Suppressor macrophage (primary cell): ENCODE results near the gene MUC21.
"Not testable (repeated sequence)": the region's sequence is repeated elsewhere in the genome, so short reads cannot be mapped to it uniquely, and the experiment has no call there.

ENCODE experiments used
- DNase-seq, 4 experiments: peaks; one replicate each; pipeline ENCODE4 v3.0.0-alpha.2; 2020 to 2022

The MUC21 gene

GRCh38 chr6:31010393-31011060, 27.0 kb downstream of the MUC21 start, which contains the start of gene MUC22:
MUC22 (plus strand) TSS chr6:31010474; CDS start chr6:31010707, 233 bp downstream.
- peak in 3 of 4 experiments; percentile 14 to 42 (median 31) for DNase-seq

- DNase-seq: no peak
These were observed 27.6 kb downstream of the MUC21 start for GRCh38 chr6:31011153-31011552.

- no peak for DNase-seq
These were observed 33.3 kb downstream of the MUC21 start for GRCh38 chr6:31016659-31017299.

- not testable (repeated sequence) for DNase-seq
These were observed 33.9 kb downstream of the MUC21 start for GRCh38 chr6:31017436-31017835.

GRCh38 chr6:31020057-31020456, 36.5 kb downstream of the MUC21 start:
- no peak for DNase-seq

- not testable (repeated sequence) for DNase-seq
These were observed 37.2 kb downstream of the MUC21 start for GRCh38 chr6:31020631-31021255.

- DNase-seq: not testable (repeated sequence)
These were observed 38.4 kb downstream of the MUC21 start for GRCh38 chr6:31021705-31022531.

GRCh38 chr6:31025595-31025994, 42.1 kb downstream of the MUC21 start:
- DNase-seq: no peak

- no peak for DNase-seq
These were observed 47.6 kb downstream of the MUC21 start for GRCh38 chr6:31031095-31031494.

GRCh38 chr6:31033075-31033474, 49.6 kb downstream of the MUC21 start:
- DNase-seq: no peak

GRCh38 chr6:31035862-31036497, 52.5 kb downstream of the MUC21 start:
- no peak for DNase-seq

GRCh38 chr6:31037169-31037568, 53.7 kb downstream of the MUC21 start:
- no peak for DNase-seq

GRCh38 chr6:31037682-31038081, 54.2 kb downstream of the MUC21 start:
- DNase-seq: peak in 2 of 4 experiments; percentile 6 to 10

GRCh38 chr6:31038559-31038958, 55.0 kb downstream of the MUC21 start:
- no peak for DNase-seq
